Erythroblast (primary cell): ENCODE results near the gene ANKRD18A.

ENCODE experiments used
- GATA1 ChIP-seq: IDR thresholded peaks from 2 replicates; pipeline ENCODE4 v1.6.1; 2011; ENCODE audit warnings: low read depth, mild to moderate bottlenecking, control low read depth, low read length, moderate library complexity
- POLR2A ChIP-seq: IDR thresholded peaks from 2 replicates; pipeline ENCODE4 v1.6.1; 2011; ENCODE audit warnings: mild to moderate bottlenecking, low read length

DNA sequence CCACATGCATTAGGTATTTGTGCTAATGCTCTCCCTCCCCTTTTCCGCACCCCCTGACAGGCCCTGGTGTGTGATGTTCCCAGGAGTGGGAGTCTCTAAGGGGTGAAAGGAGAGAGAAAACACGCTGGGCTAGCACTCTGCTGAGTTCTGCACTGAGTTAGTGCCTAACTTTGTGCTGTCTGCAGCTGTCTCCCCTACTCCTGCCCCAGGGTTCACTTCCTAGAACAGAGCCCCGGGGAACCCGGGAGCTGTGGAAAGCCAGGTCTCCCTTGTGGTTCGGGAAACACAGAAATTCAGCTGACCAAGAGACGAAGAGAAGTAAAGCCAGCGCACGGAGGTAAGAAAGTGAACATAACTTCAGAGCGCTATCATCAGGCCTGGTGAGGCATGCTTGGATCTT, 20.7 kb upstream of the ANKRD18A start:
- TF ChIP-seq POLR2A (no peak), GATA1 (no peak)
